A549 (cell line): Measurements from ENCODE around the gene CFD. TPM values are rescaled to one million over a fixed set of nuclear protein-coding genes. Genes with fewer than 3 reads are reported as not detected.
"Not testable (repeated sequence)": the region's sequence is repeated elsewhere in the genome, so short reads cannot be mapped to it uniquely, and the experiment has no call there.

Experiments
- ATAC-seq, 2 experiments: fragments of 200-7000 bp in 1 of 2; fragments of >200 bp in 1 of 2; cut with Nextera tagmentation in 1 of 2; cut with Tn5 transposase in 1 of 2; 3 replicates each; pipeline versions ENCODE4 v1.8.0 to v1.9.1; 2018 to 2020; ENCODE audit warnings: mild to moderate bottlenecking in 1 of 2, moderate library complexity in 1 of 2
- CTCF ChIA-PET: fragments of 300-600 bp; sonication (Branson Sonifier 250); formaldehyde crosslinking; extraction: SDS; loops from one replicate; lab custom pipeline; 2021; ENCODE audit warnings: antibody characterized with exemption, inconsistent platforms; lab: Yijun Ruan, JAX
- POLR2A ChIA-PET: fragments of 350-600 bp; formaldehyde crosslinking; extraction: SDS; loops from one replicate; lab custom pipeline; 2021; ENCODE audit warnings: antibody characterized with exemption, inconsistent platforms; lab: Yijun Ruan, JAX
- DNase-seq, 2 experiments: peaks; one replicate each; pipeline versions ENCODE4 v3.0.0 to v3.0.0-alpha.2; 2011 to 2016; ENCODE audit warnings: low read depth in 1 of 2, low spot score in 1 of 2
- FAIRE-seq: peaks from 2 replicates; lab custom pipeline; 2011; peaks lifted over from hg19 to GRCh38; lab: Jason Lieb, UNC
- H3K27ac ChIP-seq, 2 experiments: fragments of >200 bp; sonication (Bioruptor Twin); formaldehyde crosslinking; 3 replicates each; pipeline ENCODE4 v1.5.1; 2016 to 2017
- H3K4me1 ChIP-seq: fragments of >200 bp; sonication (Bioruptor Twin); formaldehyde crosslinking; 3 replicates; pipeline ENCODE4 v1.6.1; 2016
- H3K4me2 ChIP-seq: fragments of >200 bp; sonication (Bioruptor Twin); formaldehyde crosslinking; 3 replicates; pipeline ENCODE4 v1.6.1; 2016
- H3K4me3 ChIP-seq: fragments of >200 bp; sonication (Bioruptor Twin); formaldehyde crosslinking; 3 replicates; pipeline ENCODE4 v1.5.1; 2016
- H3K9me3 ChIP-seq: fragments of >200 bp; sonication (Bioruptor Twin); formaldehyde crosslinking; 3 replicates; pipeline ENCODE4 v1.6.1; 2016
- E2F6 ChIP-seq: IDR thresholded peaks from 2 replicates; pipeline ENCODE4 v1.6.1; 2012; ENCODE audit warnings: low read depth, borderline replicate concordance
- ESRRA ChIP-seq: fragments of 150-350 bp; IDR thresholded peaks from 2 replicates; pipeline ENCODE4 v1.6.1; 2014; ENCODE audit warnings: mild to moderate bottlenecking, low read length, borderline replicate concordance
- FOSB ChIP-seq: fragments of 250-450 bp; sonication (Bioruptor Pico); IDR thresholded peaks from 2 replicates; pipeline ENCODE4 v1.5.0; 2020; ENCODE audit warnings: mild to moderate bottlenecking, moderate library complexity
- FOXS1 ChIP-seq: fragments of 250-450 bp; sonication (Bioruptor Pico); IDR thresholded peaks from 2 replicates; pipeline ENCODE4 v1.5.0; 2020; ENCODE audit warnings: mild to moderate bottlenecking, moderate library complexity
- HDAC2 ChIP-seq: fragments of 200-600 bp; sonication (generic); IDR thresholded peaks from 2 replicates; pipeline ENCODE4 v1.6.1; 2016
- HOXA7 ChIP-seq: fragments of 250-450 bp; sonication (Bioruptor Pico); IDR thresholded peaks from 2 replicates; pipeline ENCODE4 v1.5.0; 2020; ENCODE audit warnings: mild to moderate bottlenecking, moderate library complexity
- HOXB13 ChIP-seq: fragments of 250-450 bp; sonication (Bioruptor Pico); IDR thresholded peaks from 2 replicates; pipeline ENCODE4 v1.5.0; 2020; ENCODE audit warnings: low read depth, mild to moderate bottlenecking, moderate library complexity
- HOXB5 ChIP-seq: fragments of 250-450 bp; sonication (Bioruptor Pico); IDR thresholded peaks from 2 replicates; pipeline ENCODE4 v1.5.0; 2020; ENCODE audit warnings: mild to moderate bottlenecking, moderate library complexity
- KDM1A ChIP-seq: fragments of 200-600 bp; sonication (generic); IDR thresholded peaks from 2 replicates; pipeline ENCODE4 v1.6.1; 2016; ENCODE audit warnings: low read depth, mild to moderate bottlenecking
- NFE2L2 ChIP-seq: fragments of 150-350 bp; conservative IDR thresholded peaks from 2 replicates; pipeline ENCODE4 v1.6.1; 2014; ENCODE audit warnings: low read length
- PHF8 ChIP-seq: fragments of 200-600 bp; sonication (generic); IDR thresholded peaks from 2 replicates; pipeline ENCODE4 v1.6.1; 2016; ENCODE audit warnings: low read depth, mild to moderate bottlenecking, antibody characterized with exemption, moderate library complexity, borderline replicate concordance
- RAD21 ChIP-seq, 2 experiments: fragments of >200 bp in 1 of 2; sonication (Bioruptor Twin) in 1 of 2; formaldehyde crosslinking in 1 of 2; IDR thresholded peaks in 1 of 2; conservative IDR thresholded peaks in 1 of 2; 2 replicates in 1 of 2; 3 replicates in 1 of 2; pipeline ENCODE4 v1.6.1; 2012 to 2018; ENCODE audit warnings: inconsistent platforms in 1 of 2
- RFX5 ChIP-seq: fragments of 450-650 bp; IDR thresholded peaks from 2 replicates; pipeline ENCODE4 v1.7.1; 2014; ENCODE audit warnings: antibody characterized with exemption, mild to moderate bottlenecking, moderate library complexity
- SREBF2 ChIP-seq: fragments of 450-650 bp; IDR thresholded peaks from 2 replicates; pipeline ENCODE4 v1.6.1; 2014; ENCODE audit warnings: mild to moderate bottlenecking, moderate library complexity
- ZNF302 ChIP-seq: fragments of 250-450 bp; sonication (Bioruptor Pico); IDR thresholded peaks from 2 replicates; pipeline ENCODE4 v1.9.0; 2021; ENCODE audit warnings: inconsistent platforms, mild to moderate bottlenecking, moderate library complexity
- WGBS: methylation state at CpG from one replicate; pipeline ENCODE4 v1.1.6; 2017; ENCODE audit errors: missing lambda C conversion rate; 5-methylcytosine and 5-hydroxymethylcytosine counted together
- polyA plus RNA-seq, 4 experiments: library from polyadenylated mRNA; depleted of rRNA in 3 of 4; stranded (reverse); fragments of >200 nt; fragmentation: RNase III in 1 of 4; extraction: RNeasy Plus Mini Kit Qiagen cat#74134 plus additional on column Dnase treatment in 1 of 4; gene quantifications; 2 replicates in 3 of 4; 3 replicates in 1 of 4; pipeline ENCODE4 v1.2.3, GENCODE V29; 2011 to 2017
- TF ChIP-seq, protein P1 (sequence below): IDR thresholded peaks from 2 replicates; pipeline ENCODE4 v1.6.1; 2012

CFD gene
- polyA plus RNA-seq, 2 of the 4 experiments (the other 2 are of a cell fraction): 7.6 to 14.3 TPM

DNA sequence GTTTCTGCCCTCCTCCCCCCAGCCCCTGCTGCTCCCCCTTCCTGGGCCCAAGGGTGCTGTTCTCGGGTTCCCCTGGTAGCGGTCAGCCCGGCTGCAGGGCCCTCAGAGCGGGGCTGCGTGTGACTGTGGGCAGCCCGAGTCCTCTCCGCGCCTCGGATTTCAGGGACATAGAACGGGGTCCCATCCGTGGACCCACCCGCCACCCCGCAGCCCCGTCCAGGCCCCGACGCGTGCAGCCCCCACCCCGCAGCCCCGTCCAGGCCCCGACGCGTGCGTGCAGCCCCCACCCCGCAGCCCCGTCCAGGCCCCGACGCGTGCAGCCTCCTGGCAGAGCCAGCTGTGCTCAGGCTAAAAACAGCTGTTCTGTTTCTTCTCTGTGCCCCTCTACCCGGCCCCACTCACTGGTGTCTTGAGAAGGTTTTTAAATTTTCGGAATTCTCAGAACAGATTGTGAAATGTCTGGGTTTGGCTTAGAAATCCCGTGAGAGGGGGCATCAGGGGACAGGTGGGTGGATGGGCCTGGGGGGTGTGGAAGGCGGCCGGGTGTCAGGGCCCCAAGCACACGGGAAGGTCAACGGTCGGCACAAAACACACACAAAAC lies 24.2 kb upstream of the CFD start:
- FAIRE-seq: no peak
- CTCF ChIA-PET: no interaction called here
- H3K4me1 ChIP-seq: no peaks in the 10 kb centered on the region
- 69% methylated on average over 10 of the region's 36 CpGs for WGBS
- ATAC-seq: peak in 1 of 2 experiments; percentile 76; a peak in 3 of 6 replicates
- TF ChIP-seq FOSB (CRISPR knock-in tag) (no peak), SREBF2 (no peak), RFX5 (no peak), HDAC2 (no peak), E2F6 (no peak), ESRRA (no peak), KDM1A (no peak), RAD21 (conservative IDR thresholded peaks at IDR 0.05 in 1 of 2, IDR thresholded peaks at IDR 0.05 in 1 of 2) (no peak)
- TF ChIP-seq, all 56 proteins: peak for 0
- Histone ChIP-seq H3K9me3 (no peaks in the 10 kb centered on the region), H3K27ac (no peak overlapping the region), H3K4me2 (no peak overlapping the region), H3K4me3 (no peak overlapping the region)
- POLR2A ChIA-PET: no interaction called here
- DNase-seq: no peak

- no peaks in the 10 kb centered on the region for H3K9me3 ChIP-seq
- CTCF ChIA-PET: no interaction called here
- whole genome bisulfite sequencing: 61% methylated on average over 7 of the region's 24 CpGs
- no peak for ATAC-seq
- no peak for DNase-seq
- TF ChIP-seq HOXB13 (CRISPR knock-in tag): no peak
- no peak for TF ChIP-seq ESRRA
- no peak for TF ChIP-seq FOSB (CRISPR knock-in tag)
- no peak for TF ChIP-seq PHF8
- TF ChIP-seq NFE2L2: no peak
- TF ChIP-seq HOXA7: no peak
- no peak for TF ChIP-seq FOXS1 (CRISPR knock-in tag)
- TF ChIP-seq, all 56 proteins: peak for 0
- Histone ChIP-seq H3K4me2 (no peak within 1 kb of the TSS), H3K27ac (no peak within 1 kb of the TSS), H3K4me3 (no peak within 1 kb of the TSS), H3K4me1 (peaks cover 9% of the 10 kb centered on the region; the same call in 1 of the 3 replicates)
- no peak for FAIRE-seq
- POLR2A ChIA-PET: no interaction called here
Measured at GRCh38 chr19:840519-841206, 18.8 kb upstream of the CFD start, which contains the start of gene PRTN3. TSS of gene PRTN3 (plus strand) at chr19:840999. CDS start at chr19:841009, 10 bp downstream.

GRCh38 chr19:842802-843179 lies 16.7 kb upstream of the CFD start:
- H3K27ac ChIP-seq, H3K9me3 ChIP-seq, FAIRE-seq, DNase-seq, POLR2A ChIA-PET, ATAC-seq, H3K4me3 ChIP-seq, H3K4me1 ChIP-seq: not testable (repeated sequence)
- WGBS: 69% methylated on average over 7 of the region's 7 CpGs
- CTCF ChIA-PET: interaction anchor here (1.1 to 1.2 kb wide), 2 partner anchors 18 to 72 kb away, joined by 3 to 5 read pairs; no protein-coding TSS in a partner anchor
- H3K4me2 ChIP-seq: peak overlapping the region; percentile 99

GRCh38 chr19:843180-843835 lies 16.2 kb upstream of the CFD start:
- DNase-seq (peak in 1 of 2 experiments; percentile 55), FAIRE-seq (no peak), ATAC-seq (peak; percentile 83 to 84)
- peak overlapping the region; percentile 47 for H3K4me3 ChIP-seq
- WGBS: 0% methylated on average over 5 of the region's 46 CpGs
- H3K9me3 ChIP-seq: no peaks in the 10 kb centered on the region
- peaks cover 9% of the 10 kb centered on the region; the same call in 1 of the 3 replicates for H3K4me1 ChIP-seq
- H3K4me2 ChIP-seq: peak overlapping the region; percentile 99
- TF ChIP-seq, protein P1, sequence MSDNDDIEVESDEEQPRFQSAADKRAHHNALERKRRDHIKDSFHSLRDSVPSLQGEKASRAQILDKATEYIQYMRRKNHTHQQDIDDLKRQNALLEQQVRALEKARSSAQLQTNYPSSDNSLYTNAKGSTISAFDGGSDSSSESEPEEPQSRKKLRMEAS: peak; percentile 49; the same call in 1 of the 2 replicates
- TF ChIP-seq HOXB5 (CRISPR knock-in tag): 0 out of 2 replicates have a peak, but pooled peaks have one; percentile 14
- TF ChIP-seq E2F6: peak; percentile 82
- TF ChIP-seq HOXB13 (CRISPR knock-in tag): 0 out of 2 replicates have a peak, but pooled peaks have one; percentile 24
- TF ChIP-seq ZNF302 (CRISPR knock-in tag): no peak
- POLR2A ChIA-PET: no interaction called here
- CTCF ChIA-PET: interaction anchor here (1.1 to 1.2 kb wide), 2 partner anchors 17 to 73 kb away, joined by 3 to 5 read pairs; no protein-coding TSS in a partner anchor
- peak overlapping the region; percentile 53 to 85; a peak in 5 of 6 replicates for H3K27ac ChIP-seq
